ENCODE measurements around the gene SLC4A11.

DNA sequence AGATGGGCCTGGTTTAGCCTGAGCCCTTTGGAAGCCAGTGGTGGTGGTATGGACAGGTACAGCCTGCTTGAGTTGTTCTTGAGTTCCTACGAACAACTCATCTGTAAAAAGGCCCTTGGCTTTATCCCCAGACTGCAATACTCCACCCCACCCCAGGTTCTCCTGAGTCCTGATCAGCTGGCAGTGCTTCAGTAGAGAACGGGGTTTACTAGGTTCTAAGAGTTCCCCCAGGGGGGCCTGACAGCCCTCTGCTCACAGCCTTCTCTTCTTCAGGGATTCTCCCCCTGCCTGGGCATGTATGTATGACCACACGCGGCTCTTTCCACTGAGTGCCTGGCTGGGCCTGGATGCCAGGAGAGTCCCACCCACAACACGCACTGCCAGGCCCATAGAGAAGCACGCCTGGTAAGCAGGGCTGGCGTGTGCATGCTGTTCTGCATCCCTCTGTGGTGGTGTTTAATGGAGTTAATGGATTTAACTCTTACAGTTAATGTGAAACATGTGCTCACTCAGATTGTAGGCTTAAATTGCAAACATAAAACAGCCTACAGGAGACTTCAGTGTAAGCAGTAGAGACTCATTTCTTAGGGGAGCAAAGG, 44.3 kb upstream of the SLC4A11 start:
- TF ChIP-seq, protein P1, sequence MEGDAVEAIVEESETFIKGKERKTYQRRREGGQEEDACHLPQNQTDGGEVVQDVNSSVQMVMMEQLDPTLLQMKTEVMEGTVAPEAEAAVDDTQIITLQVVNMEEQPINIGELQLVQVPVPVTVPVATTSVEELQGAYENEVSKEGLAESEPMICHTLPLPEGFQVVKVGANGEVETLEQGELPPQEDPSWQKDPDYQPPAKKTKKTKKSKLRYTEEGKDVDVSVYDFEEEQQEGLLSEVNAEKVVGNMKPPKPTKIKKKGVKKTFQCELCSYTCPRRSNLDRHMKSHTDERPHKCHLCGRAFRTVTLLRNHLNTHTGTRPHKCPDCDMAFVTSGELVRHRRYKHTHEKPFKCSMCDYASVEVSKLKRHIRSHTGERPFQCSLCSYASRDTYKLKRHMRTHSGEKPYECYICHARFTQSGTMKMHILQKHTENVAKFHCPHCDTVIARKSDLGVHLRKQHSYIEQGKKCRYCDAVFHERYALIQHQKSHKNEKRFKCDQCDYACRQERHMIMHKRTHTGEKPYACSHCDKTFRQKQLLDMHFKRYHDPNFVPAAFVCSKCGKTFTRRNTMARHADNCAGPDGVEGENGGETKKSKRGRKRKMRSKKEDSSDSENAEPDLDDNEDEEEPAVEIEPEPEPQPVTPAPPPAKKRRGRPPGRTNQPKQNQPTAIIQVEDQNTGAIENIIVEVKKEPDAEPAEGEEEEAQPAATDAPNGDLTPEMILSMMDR (IDR thresholded peaks at IDR 0.05 in 4 of 5, conservative IDR thresholded peaks at IDR 0.05 in 1 of 5), result no peak
- TF ChIP-seq POLR2A (IDR thresholded peaks at IDR 0.05), result no peak

All from gastrocnemius medialis (tissue), 4 donors.